IPS DF 4.7 (cell line): ENCODE results near the gene MAST4.

Experiments
- DNase-seq: peaks from one replicate; pipeline ENCODE4 v3.0.0-alpha.2; 2013; ENCODE audit warnings: low spot score; ENCODE audit errors: extremely low read depth

MAST4 gene

GRCh38 chr5:67179697-67180361 is 583.6 kb downstream of the MAST4 start:
- no peak for DNase-seq

- DNase-seq: no peak
Measured at GRCh38 chr5:67181648-67182221, 585.5 kb downstream of the MAST4 start.

GRCh38 chr5:67182301-67182790 is 586.2 kb downstream of the MAST4 start:
- DNase-seq: no peak

- no peak for DNase-seq
Measured at GRCh38 chr5:67183859-67184258, 587.7 kb downstream of the MAST4 start.

- no peak for DNase-seq
Measured at GRCh38 chr5:67187006-67187715, 591.0 kb downstream of the MAST4 start.

- DNase-seq: no peak
Measured at GRCh38 chr5:67188274-67189078, 592.3 kb downstream of the MAST4 start.

GRCh38 chr5:67189079-67189354 is 592.8 kb downstream of the MAST4 start:
- no peak for DNase-seq

GRCh38 chr5:67189931-67190330 is 593.7 kb downstream of the MAST4 start:
- DNase-seq: no peak

GRCh38 chr5:67190410-67190809 is 594.2 kb downstream of the MAST4 start:
- no peak for DNase-seq

GRCh38 chr5:67190861-67191260 is 594.7 kb downstream of the MAST4 start:
- DNase-seq: no peak

- DNase-seq: no peak
Measured at GRCh38 chr5:67192719-67193438, 596.7 kb downstream of the MAST4 start.

GRCh38 chr5:67193439-67193807 is 597.2 kb downstream of the MAST4 start:
- no peak for DNase-seq

GRCh38 chr5:67194166-67194565 is 598.0 kb downstream of the MAST4 start:
- no peak for DNase-seq

GRCh38 chr5:67195406-67196275 is 599.4 kb downstream of the MAST4 start:
- no peak for DNase-seq

GRCh38 chr5:67196537-67197059 is 600.4 kb downstream of the MAST4 start, which contains the start of gene CD180:
CD180 (minus strand) TSS chr5:67196799; CDS start chr5:67196641, 158 bp downstream.
- DNase-seq: no peak

GRCh38 chr5:67197536-67197935 is 601.3 kb downstream of the MAST4 start:
- no peak for DNase-seq

- no peak for DNase-seq
Measured at GRCh38 chr5:67198917-67199316, 602.7 kb downstream of the MAST4 start.

GRCh38 chr5:67199859-67200258 is 603.7 kb downstream of the MAST4 start:
- no peak for DNase-seq

- DNase-seq: no peak
Measured at GRCh38 chr5:67200809-67201562, 604.8 kb downstream of the MAST4 start.
